RKO (cell line): ENCODE measurements around the gene SLC26A1.

Experiments used
- DNase-seq: peaks from one replicate; pipeline ENCODE4 v3.0.0-alpha.2; 2016; ENCODE audit warnings: low spot score

SLC26A1 gene

DNA sequence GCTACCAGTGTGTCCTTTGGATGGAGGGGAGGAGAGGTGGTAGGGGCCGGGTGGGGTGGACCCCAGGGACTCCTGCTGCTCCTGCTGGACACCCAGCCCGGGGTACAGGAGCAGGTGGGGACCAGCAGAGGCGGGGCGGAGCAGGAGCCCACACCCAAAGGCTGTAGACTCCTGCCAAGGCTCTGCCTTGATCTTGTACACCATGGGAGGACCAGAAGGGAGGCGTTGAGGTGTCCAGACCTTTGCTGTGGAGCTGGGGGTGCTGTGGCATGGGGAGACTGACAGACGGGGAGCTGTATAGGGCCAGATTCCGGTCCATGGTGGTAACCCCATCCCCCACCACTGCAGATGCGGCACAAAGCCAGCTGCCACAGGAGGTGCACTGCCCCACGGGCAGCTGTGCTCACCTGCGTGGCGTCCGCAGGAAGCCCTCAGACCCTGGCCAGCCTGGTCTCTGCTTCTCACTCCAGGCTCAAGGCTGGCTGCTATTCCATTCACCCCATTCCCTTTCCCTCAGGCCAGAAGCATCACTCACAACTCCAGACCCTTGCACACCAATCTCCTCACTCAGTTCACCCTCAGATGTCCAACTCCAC lies 5.0 kb upstream of the SLC26A1 start:
- DNase-seq, result no peak

DNA sequence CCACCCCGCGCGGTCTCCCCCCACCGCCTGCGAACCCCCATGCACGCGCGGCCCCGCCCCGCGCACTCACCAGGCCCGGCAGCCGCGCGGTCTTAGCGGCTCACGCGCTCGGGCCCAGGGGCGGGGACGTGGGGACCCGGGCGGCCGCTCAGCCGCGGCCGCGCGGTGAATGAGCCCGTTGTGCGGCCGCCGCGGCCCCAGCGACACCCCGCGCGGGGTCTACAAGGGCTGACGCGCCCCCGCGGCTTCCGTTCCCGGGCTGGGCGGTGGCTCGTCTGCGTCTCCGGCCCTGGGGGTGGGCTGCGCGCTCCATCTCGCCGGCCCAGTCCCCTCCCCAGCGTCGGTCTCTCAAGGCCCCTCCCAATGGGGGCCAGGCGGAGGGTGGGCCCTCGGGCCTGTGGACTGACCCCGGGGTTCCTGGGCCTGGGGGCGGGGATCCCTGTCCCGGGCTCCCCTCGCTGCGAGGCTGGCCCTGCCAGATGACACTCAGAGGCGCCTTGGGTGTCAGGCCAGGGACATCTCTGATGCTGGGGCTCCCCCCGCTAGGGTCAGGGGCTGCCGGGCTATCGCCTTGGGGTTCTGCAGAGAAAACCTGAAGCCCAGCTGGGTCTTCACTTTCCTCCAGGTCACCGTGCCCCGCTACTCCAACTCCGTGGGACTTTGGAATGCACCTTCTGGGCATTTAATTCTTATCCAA lies 4.3 kb upstream of the SLC26A1 start:
- DNase-seq, result no peak

DNA sequence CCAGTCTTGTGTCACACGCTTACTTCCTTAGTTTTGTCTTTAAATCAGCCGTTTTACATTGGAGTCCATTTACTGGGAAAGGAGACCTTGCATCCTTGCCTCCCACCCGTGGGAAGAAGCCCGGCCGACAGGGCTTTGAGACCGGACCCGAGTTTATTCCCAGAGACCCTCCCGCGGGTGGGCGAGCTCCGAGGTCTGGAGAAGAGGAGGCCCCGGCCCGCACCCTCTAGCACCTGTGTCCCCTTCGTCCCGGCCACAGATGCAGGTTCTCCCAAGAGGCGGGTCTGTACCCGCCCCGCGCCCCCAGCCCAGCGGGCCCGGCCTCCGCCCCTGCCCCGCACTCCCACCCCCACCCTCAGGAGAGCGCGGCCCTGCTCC lies 3.8 kb upstream of the SLC26A1 start:
- no peak for DNase-seq

DNA sequence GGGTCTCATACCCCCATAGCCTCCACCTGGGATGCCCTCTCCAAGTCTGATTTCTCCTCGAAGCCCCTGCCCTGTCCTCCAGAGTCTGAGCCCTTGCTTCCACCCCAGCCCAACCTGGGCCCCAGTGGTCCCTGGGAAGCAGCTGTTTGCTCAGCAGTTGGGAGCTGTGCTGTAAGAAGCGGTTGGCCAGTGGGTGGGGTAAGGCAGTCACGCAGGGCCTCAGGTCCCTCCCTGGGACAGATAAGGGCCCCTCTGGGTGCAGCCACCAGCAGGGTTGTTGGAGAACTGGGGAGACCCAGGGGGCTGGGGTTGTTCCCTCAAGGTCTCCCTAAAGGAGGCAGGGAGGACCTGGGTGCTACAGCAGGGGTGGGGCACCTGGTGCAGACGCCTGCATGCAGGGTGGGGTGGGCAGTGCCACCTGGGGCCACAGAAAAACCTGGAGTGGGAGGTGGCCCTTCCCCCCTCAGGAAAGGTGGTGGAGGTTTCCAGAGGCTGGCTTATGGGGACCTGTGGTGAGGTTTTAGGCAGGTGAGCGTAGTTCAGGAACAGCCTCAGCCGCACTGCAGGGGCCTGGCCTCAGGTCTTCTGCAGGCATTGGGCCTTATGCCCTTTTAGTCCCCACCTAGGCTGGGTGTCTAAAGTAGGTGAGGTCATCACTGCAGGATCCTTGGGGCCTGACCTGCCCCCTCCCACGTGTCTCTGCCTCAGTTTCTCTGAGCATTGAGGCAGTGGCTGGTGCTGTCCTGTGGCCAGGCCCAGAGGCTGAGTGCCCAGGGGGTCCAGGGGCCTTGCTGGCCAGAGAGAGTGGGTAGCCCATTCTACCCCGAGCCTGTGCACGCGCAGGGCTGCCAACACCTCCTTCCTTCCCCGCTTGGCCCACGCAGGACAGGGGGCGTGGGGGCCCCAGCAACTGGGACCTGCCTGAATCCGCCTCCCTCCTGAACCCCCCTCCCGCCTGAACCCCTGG lies 3.1 kb upstream of the SLC26A1 start:
- no peak for DNase-seq

DNA sequence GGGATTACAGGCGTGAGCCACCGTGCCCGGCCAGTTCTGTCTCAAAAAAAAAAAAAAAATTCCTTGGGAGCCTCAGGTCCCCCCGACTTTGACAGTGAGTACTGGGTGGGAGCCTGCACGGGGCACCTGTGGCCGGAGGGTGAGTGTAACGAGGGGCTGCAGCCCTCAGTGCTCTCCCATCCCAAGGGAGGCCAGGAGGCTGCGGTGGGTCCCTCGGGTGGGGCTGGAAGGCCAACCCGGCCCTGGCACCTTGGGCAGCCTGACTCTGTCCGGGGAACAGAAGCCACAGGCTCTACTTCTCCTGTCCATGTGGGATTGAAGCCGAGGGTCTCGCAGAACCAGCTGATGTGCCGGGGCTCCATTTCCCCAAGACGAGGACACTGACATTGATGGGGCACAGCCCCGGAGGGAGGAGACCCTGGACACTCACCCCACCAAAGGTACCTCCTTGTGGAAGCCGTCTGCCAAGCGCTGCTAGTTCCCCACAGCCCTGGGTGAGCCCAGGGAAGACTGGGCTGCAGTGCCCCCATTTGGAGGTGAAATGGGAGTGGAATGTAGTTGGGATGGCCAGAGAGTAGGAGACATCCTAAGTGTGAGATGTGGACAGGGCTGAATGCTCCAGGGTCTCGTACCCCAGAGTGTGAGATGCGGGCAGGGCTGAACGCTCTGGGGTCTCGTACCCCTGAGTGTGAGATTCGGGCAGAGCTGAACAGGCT lies 2.3 kb upstream of the SLC26A1 start:
- DNase-seq, result no peak

DNA sequence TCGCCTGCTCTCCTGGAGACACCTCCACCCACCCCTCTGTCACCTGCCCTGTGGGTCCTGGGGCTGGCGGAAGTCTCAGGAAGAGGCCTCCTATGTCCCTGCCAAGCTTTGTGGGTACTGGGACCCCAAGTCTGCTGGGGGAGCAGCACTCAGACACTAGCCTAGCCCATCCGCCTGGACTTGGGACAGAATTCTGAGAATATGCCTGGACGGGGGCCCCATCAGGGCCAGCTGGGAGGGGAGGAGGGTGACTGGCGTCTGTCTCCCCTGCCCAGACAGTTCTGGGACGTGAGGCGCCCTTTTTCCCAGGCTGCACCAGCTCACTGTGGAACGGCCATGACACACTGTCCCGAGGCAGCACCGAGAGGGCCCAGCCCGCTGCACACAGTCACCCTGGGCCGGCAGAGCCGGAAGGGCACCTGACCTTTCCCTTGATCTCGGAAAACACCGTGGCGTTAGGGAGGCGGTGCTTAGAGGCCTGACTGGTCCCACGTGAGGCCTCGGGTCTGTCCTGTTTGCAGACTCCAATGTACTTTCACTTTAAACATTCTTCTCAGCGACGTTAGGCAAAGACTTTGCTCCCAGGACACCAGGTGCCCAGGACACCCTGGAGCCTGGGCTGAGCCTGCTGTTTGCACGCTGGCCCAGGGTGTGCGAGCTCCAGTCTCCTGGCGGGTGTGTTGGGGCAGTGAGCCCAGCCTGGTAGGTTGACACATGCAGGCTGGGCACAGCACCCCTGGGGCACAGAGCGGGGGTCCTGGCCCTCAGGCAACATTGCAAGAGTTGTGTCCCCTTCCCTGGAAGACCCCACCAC lies 700 bp downstream of the SLC26A1 start:
- DNase-seq, result no peak

DNA sequence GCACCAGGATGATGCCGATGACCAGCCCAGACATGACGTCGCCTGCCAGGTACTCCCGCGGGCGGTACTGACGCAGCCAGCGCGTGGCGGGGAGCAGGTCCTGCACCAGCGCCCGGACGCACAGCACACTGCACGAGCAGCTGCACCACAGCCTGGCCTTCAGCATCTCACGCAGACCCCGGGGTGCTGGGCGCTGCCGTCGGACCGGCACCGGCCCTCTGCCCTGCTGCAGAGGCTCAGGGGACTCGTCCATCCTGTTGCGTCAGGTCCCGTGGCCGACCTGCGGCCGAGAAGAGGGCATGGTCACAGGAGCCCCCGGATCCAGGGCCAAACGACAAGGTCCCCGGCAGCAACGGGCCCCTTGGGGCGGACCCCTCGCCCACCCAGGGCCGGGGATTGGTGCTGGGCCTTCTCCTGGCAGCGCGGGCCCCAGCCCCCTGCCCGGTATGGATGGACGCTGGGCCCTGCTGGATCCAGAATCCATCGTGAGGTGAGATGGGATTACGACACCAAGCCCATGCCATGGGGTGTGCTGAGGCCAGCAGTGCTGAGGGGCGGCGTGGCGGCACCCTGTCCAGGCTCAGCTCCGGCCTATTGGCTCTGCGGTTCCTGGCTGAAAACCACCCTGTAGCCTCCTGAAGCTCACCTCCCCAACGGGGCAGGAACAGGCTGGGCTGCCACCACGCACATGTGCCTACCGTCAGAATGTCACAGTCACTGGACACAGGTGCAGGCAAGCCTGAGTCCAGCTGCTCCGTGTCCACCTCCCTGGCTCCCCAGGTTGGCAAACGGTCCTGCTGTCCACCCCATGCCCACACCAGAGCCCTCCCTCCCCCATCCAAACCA lies 1.5 kb downstream of the SLC26A1 start:
- no peak for DNase-seq

DNA sequence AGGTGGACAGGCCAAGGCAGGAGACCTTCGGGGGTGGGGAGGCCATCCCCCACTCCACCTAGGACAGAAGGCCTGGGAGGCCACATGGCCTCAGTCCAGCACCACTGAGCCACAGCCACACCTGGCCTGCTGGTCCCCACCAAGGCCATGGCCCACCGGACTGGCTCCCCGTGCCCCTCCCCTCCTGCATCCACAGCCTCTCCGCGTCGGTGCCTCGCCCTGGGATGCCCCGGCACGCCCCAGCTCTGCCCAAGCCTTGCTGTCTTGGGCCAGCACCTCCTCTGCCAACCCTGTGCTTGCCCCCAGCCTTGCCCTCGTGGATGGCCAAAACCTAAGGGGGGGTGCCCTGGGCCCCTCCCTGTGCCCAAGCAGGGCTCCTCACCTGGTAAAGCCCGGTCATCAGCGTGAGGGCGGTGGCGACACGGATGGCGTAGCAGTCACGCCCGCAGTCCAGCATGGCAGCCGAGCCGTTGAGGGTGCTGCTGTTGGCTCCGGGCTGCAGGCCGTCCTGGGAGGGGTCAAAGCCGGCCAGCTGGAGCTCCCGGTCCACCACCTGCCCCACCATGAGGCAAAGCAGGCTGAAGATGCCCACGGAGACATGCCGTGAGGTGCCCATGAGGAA lies 2.3 kb downstream of the SLC26A1 start:
- no peak for DNase-seq

DNA sequence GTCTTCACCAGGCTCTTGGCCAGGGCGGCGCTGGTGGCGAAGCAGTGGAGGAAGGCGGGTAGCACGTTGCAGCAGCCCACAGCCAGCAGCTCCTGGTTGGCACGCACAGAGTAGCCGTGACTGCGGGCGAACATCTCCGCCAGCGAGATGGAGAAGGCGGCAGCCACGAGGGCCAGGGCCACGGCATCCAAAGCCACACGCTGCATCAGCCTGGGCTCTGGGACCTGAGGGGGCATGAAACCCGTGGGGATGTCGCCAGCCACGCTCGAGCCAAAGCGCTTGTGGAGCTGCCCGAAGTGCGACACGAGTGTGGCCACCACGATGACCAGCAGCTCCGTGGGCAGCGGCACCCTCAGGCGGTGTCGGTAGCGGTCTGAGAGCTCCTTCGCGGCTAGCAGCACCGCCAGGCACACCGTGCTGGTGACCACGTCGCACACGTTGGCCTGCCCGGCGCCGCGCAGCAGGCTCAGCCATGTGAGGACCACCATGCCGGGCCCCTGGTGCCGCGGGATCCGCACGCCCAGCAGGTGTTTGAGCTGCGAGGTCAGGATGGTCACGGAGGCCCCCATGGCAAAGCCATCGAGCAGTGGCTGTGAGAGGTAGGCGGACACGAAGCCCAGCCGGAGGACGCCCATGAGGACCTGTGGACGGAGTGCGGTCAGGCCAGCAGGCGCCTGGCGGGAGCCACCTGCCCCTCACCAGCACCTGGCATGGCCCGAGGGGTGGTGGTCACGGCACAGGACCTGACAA lies 3.3 kb downstream of the SLC26A1 start:
- no peak for DNase-seq

DNA sequence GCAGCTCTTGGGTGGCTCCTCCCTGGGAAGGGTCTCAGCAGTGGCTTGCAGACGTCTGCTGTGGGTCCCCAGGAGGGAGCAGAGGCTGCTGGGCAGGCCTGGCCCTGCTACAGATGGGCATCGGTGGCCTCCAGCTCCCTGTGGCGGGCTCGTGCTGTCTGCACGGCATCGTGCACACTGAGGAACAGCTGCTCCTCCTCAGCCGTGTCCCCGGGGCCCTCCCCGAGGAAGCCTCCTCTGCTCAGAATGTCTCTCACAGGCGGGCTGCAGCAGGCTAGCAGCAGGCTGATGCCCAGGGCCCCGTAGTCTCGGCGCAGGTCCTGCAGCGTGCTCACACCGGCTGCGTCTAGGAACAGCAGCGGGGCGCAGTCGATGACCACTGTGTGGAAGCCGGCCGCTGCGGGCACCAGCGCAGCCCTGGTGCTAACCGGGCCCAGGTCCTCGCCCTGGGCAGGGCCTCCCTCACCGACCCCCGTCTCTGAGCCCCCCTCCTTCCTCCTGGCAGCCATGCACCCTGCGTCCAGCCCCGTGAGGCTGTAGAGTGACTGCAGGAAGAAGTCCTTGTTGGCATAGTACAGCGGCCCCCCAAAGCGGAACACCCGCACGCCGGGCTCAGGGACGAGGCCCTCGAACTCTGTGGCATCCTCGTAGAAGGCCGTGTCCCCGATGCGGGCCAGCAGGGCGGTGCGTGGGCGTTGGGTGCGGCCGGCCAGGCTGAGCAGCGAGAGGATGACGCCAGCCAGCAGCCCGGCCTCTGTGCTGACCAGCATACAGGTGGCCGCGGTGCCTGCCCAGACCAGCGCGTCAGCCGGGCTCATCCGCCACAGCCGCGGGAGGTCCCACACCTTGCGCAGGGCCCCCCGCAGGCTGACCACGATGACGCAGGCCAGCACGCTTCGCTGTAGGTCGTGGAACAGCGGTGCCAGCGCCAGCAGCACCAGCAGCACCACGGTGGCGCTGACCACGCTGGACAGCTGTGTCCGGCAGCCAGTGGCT lies 4.2 kb downstream of the SLC26A1 start:
- DNase-seq, result no peak

DNA sequence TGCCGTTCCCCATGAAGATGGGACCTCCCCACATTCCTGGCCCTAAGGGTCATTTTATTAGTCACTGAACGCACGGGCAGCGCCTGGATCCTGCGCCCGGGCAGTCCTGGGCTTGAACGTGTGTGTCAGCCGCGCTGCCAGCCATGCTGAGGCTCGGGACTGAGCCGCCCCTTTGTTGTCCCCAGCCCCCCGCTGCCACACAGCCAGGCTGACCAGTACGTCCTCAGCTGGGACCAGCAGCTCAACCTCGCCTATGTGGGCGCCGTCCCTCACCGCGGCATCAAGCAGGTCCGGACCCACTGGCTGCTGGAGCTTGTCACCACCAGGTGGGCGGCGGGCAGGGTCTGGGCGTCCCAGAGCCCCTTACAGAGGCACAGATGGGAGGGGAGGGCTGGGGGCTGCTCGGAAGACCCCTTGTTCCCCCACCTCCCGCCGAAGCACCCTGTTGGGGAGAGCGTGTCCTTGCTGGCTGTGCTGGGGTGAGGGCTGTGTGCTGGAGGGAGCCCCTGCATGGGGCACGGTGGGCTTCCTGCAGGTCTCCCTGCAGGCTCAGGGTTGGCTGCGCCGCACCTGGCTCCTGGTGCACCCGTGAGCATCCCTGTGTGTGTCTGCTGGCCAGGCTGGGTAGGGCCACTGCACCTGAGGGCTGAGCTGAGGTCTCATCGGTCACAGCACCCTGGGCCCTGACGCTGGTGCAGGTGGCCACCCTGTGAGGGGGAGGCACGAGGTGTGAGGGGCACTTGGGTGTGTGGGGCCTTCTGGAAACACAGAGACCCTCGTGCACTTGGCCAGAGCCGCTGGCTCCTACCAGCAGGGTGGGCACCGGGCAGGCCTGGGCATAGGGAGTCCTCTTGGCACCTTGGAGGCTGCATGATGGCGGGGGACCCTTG lies 5.3 kb downstream of the SLC26A1 start:
- DNase-seq, result peak; percentile 93

DNA sequence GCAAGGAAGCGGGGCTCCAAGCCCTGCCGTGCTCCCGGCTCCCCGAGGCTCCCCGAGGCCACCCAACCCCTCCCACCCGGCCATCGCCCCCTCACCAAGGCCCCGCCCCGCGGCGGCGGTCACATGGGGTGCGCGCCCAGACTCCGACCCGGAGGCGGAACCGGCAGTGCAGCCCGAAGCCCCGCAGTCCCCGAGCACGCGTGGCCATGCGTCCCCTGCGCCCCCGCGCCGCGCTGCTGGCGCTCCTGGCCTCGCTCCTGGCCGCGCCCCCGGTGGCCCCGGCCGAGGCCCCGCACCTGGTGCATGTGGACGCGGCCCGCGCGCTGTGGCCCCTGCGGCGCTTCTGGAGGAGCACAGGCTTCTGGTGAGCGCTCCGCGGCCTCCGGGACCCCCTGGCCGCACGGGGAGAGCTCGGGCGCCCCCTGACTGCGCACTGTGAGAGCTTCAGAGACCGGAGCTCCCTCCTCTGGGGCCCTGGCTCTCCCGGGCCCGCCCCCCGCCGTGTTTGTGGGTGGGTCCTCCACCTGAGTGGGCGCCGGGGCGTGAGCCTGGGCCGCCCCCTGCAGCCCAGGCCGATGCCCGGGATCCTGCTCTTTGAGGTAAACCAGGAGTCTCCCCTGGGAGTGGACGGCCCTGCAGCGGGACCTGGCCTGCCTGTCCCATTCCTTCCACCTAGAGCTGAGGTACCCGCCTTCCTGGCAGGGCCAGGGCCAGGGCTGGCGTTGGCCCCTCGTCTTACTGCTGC lies 6.2 kb downstream of the SLC26A1 start, which contains the start of gene IDUA:
IDUA (plus strand) TSS at position 166 of the 745 bp plus-strand sequence; CDS start at position 207, 41 bp downstream.
- peak; percentile 85 for DNase-seq

DNA sequence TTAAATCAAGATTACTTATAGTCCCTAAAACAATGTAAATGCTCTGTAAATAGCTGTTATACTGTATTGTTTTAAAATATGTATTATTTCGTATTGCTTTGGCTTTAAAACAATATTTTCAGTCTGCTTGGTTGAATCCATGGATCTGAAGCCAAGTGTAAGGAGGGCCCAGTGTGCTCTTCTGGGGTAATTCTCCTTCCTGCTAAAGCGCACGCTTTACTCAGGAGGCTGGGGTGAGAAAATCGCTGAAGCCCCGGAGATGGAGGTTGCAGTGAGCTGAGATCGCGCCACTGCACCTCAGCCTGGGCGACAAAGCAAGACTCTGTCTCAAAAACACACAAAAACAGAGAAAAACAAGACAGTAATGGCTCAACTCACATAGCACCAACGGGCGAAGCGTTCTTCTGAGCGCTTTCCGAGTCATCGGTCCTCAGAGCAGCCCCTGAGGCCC lies 6.8 kb downstream of the SLC26A1 start:
- DNase-seq, result no peak

DNA sequence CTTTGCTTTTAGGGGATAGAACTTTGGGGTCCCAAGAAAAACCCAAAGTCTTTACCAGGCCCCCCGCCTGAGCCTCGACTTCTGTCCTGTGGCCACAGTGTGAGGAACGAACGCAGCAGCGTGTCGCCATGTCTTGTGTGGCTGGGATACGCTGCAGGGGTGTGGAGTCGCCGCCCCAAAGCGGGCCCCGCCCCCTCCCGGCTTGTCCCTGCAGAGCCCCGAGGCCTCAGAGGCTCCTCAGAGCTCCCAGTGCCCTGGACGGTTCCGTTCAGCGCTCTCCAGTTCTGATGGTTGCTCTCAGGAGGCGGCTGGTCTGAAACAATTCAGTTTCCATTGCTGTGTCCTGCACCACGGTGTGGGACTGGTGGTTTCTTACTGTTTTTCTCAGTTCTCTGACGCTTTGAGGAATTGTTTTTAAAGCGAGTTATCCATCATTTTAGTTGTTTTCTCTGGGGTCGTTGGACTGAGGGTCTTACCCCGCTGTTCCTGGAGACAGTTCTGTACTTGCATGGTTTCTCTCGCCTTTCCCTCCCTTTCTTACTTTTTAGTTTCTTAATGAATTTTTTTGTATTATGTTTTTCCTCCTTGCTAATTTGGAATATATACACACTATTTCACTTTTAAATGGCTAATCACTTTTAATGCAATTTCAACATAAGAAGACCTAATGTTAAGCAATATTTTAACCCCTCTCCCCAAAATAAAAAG lies 7.9 kb downstream of the SLC26A1 start:
- peak; percentile 84 for DNase-seq

DNA sequence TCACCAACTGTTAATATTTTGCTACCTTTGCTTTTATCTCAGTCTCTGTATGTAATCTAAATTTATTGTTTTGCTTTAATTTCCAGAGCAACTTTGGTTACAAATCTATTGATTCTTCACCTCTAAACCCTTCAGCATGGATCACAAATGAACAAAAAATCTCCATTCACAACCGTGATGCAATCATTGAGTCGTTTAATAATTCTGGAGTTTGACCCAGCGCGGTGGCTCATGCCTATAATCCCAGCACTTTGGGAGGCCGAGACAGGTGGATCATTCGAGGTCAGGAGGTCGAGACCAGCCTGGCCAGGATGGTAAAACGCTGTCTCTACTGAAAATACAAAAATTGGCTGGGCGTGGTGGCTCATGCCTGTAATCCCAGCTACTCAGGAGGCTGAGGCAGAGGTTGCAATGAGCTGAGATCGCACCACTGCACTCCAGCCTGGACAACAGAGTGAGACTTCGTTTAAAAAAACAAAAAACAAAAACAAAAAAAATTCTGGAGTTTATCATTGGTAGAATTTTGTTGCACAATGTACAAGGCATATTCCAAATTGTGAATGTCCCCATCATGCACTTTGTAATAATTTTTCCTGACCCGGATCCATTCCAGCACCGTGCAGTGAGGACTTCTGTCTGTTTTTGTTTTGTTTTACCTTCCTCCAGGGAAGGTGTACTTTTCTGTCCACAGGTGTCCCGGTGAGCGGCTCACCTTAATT lies 8.7 kb downstream of the SLC26A1 start:
- no peak for DNase-seq
